Kidney (tissue), 14 donors: ENCODE data around the gene KIAA0513. TPM values are rescaled to one million over a fixed set of nuclear protein-coding genes. Genes with fewer than 3 reads are reported as not detected.

Experiments
- DNase-seq, 5 donors: peaks; one replicate each; pipeline ENCODE4 v3.0.0-alpha.2; 2013 to 2020
- FAIRE-seq: peaks from 2 replicates; lab custom pipeline; 2012; peaks lifted over from hg19 to GRCh38; lab: Jason Lieb, UNC
- H3K27ac ChIP-seq, 2 donors: one replicate each; pipeline ENCODE4 v1.7.0; 2013; ENCODE audit warnings: low read depth in 2 of 2, low read length in 2 of 2, inconsistent platforms in 1 of 2
- H3K27me3 ChIP-seq: one replicate; pipeline ENCODE4 v1.7.1; 2013; ENCODE audit warnings: low read length, inconsistent platforms; ENCODE audit not compliant: control insufficient read depth, insufficient read depth
- H3K36me3 ChIP-seq, 3 donors: one replicate each; pipeline versions ENCODE4 v1.7.0 to v1.7.1; 2013; ENCODE audit warnings: low read length in 3 of 3, control low read depth in 1 of 3, inconsistent platforms in 1 of 3; ENCODE audit not compliant: insufficient read depth in 3 of 3, control insufficient read depth in 2 of 3
- H3K4me1 ChIP-seq, 3 donors: one replicate each; pipeline versions ENCODE4 v1.7.0 to v1.7.1; 2013; ENCODE audit warnings: low read length in 3 of 3, inconsistent platforms in 1 of 3, low read depth in 1 of 3; ENCODE audit not compliant: control insufficient read depth in 2 of 3, insufficient read depth in 2 of 3
- H3K4me3 ChIP-seq, 3 donors: one replicate each; pipeline versions ENCODE4 v1.7.0 to v1.8.1; 2013; ENCODE audit warnings: low read length in 3 of 3, control low read depth in 1 of 3, inconsistent platforms in 1 of 3
- H3K9ac ChIP-seq, 3 donors: one replicate each; pipeline versions ENCODE4 v1.7.0 to v1.7.1; 2013; ENCODE audit warnings: low read length in 3 of 3, control low read depth in 1 of 3, inconsistent platforms in 1 of 3
- H3K9me3 ChIP-seq, 3 donors: one replicate each; pipeline versions ENCODE4 v1.7.0 to v1.7.1; 2013; ENCODE audit warnings: low read length in 3 of 3, control low read depth in 1 of 3, inconsistent platforms in 1 of 3; ENCODE audit not compliant: control insufficient read depth in 2 of 3, insufficient read depth in 1 of 3
- CTCF ChIP-seq: IDR thresholded peaks from 3 replicates; pipeline ENCODE4 v1.5.1; 2012; ENCODE audit warnings: mild to moderate bottlenecking, moderate library complexity, borderline replicate concordance; ENCODE audit not compliant: insufficient read depth; ENCODE audit errors: extremely low read depth
- intact Hi-C: fragments of 100-400 bp; cut with DNase I; formaldehyde crosslinking; loops from one replicate; pipeline ENCODE4 v1.11.1; 2022
- polyA plus RNA-seq: library from polyadenylated mRNA; stranded (reverse); fragments of 350-450 nt; fragmentation: Illumina TruSeq; extraction: RNeasy Lipid Tissue Mini Kit (QIAGEN cat#74804); gene quantifications from one replicate; pipeline ENCODE4 v1.2.3, GENCODE V29; 2014; ENCODE audit warnings: low read depth, low replicate concordance; ENCODE audit not compliant: insufficient read depth
- total RNA-seq: library from RNA; stranded (reverse); fragmentation: NEBNext Ultra II Directional; extraction: Animal tissue kit (Norgen Biotek cat#: 25700); gene quantifications from one replicate; pipeline ENCODE4 v1.2.1, GENCODE V29; 2021
- donor health status: control.
- donor health status: control.
- donor health status: control.
- donor health status: control.
- donor health status: control.
- donor health status: DM: yes; HTN: yes; CAD: no.
- donor health status: Normal renal cell carcinoma (clear cell type).

The KIAA0513 gene
- total and polyA plus RNA-seq, 2 donors from 2014 or later = 2.6 to 19.2 TPM

GRCh38 chr16:85132456-85133289, 105.1 kb downstream of the KIAA0513 start:
- Histone ChIP-seq H3K27ac (no peak overlapping the region), H3K4me3 (no peak overlapping the region), H3K4me1 (peaks cover 0 to 32% (median 3%) of the 10 kb centered on the region in 3 donors), H3K36me3 (no peaks in the 10 kb centered on the region), H3K9ac (no peak overlapping the region), H3K27me3 (no peaks in the 10 kb centered on the region), H3K9me3 (no peaks in the 10 kb centered on the region)
- FAIRE-seq = no peak
- no peak for DNase-seq
- intact Hi-C loops = no loop called here
- no peak for TF ChIP-seq CTCF

GRCh38 chr16:85133290-85133599, 105.7 kb downstream of the KIAA0513 start:
- Histone ChIP-seq H3K4me3 (no peak overlapping the region), H3K36me3 (no peaks in the 10 kb centered on the region), H3K4me1 (peaks cover 0 to 32% (median 3%) of the 10 kb centered on the region in 3 donors), H3K27ac (no peak overlapping the region), H3K27me3 (no peaks in the 10 kb centered on the region), H3K9ac (no peak overlapping the region), H3K9me3 (no peaks in the 10 kb centered on the region)
- no peak for TF ChIP-seq CTCF
- FAIRE-seq = no peak
- DNase-seq = no peak
- intact Hi-C loops = no loop called here

- DNase-seq = peak in 1 of 5 donors; percentile 44
- no peak for TF ChIP-seq CTCF
- FAIRE-seq = no peak
These were observed 106.6 kb downstream of the KIAA0513 start for GRCh38 chr16:85134076-85134788.

More at GRCh38 chr16:85134076-85134788, 106.6 kb downstream of the KIAA0513 start:
- no peaks in the 10 kb centered on the region for H3K27me3 ChIP-seq
- no peak overlapping the region for H3K27ac ChIP-seq
- H3K9me3 ChIP-seq = no peaks in the 10 kb centered on the region
- no peaks in the 10 kb centered on the region for H3K36me3 ChIP-seq
- no peak overlapping the region for H3K4me3 ChIP-seq
- H3K9ac ChIP-seq = no peak overlapping the region
- peaks cover 0 to 32% (median 3%) of the 10 kb centered on the region in 3 donors for H3K4me1 ChIP-seq
- intact Hi-C loops = no loop called here
